OCI-LY3 (cell line): ENCODE results near the gene CD79A.

Source experiments
- H2AFZ ChIP-seq: fragments of 200-600, 300-600 bp; shearing (Covaris generic); 2 replicates; pipeline ENCODE4 v1.6.0; 2014; ENCODE audit warnings: antibody characterized with exemption, low read depth, low read length
- H3K27ac ChIP-seq: fragments of 200-600, 300-600 bp; sonication (generic); 2 replicates; pipeline ENCODE4 v1.5.1; 2014; ENCODE audit warnings: mild to moderate bottlenecking, low read length, moderate library complexity, mixed read lengths
- H3K27me3 ChIP-seq: fragments of 200-600, 300-600 bp; sonication (generic); 2 replicates; pipeline ENCODE4 v1.6.1; 2014; ENCODE audit warnings: low read depth, low read length, mixed read lengths
- H3K36me3 ChIP-seq: fragments of 200-600, 300-600 bp; sonication (generic); replicated peaks from 2 replicates; pipeline ENCODE3; 2014; ENCODE audit warnings: low read depth, low read length, mixed read lengths
- H3K4me1 ChIP-seq: fragments of 300-600, 200-600 bp; sonication (generic); 2 replicates; pipeline ENCODE4 v1.6.1; 2014; ENCODE audit warnings: low read length, mixed read lengths
- H3K4me2 ChIP-seq: fragments of 200-600, 300-600 bp; sonication (generic); 2 replicates; pipeline ENCODE4 v1.6.1; 2014; ENCODE audit warnings: low read length, mixed read lengths
- H3K4me3 ChIP-seq: fragments of 300-600, 200-600 bp; sonication (generic); 2 replicates; pipeline ENCODE4 v1.5.1; 2014; ENCODE audit warnings: antibody characterized with exemption, mild to moderate bottlenecking, low read length, moderate library complexity
- H3K79me2 ChIP-seq: fragments of 300-600, 200-600 bp; shearing (Covaris generic); 2 replicates; pipeline ENCODE4 v1.6.1; 2014; ENCODE audit warnings: mild to moderate bottlenecking, low read length, mixed read lengths
- H3K9ac ChIP-seq: fragments of 300-600, 200-600 bp; shearing (Covaris generic); 2 replicates; pipeline ENCODE4 v1.6.0; 2014; ENCODE audit warnings: mild to moderate bottlenecking, low read length, moderate library complexity
- H3K9me3 ChIP-seq: fragments of 200-600, 300-600 bp; shearing (Covaris generic); 2 replicates; pipeline ENCODE4 v1.6.1; 2014; ENCODE audit warnings: low read length, mixed read lengths; ENCODE audit not compliant: insufficient read depth
- H4K20me1 ChIP-seq: fragments of 200-600, 300-600 bp; sonication (generic); 2 replicates; pipeline ENCODE4 v1.6.1; 2016; ENCODE audit warnings: low read length, mixed read lengths; ENCODE audit not compliant: insufficient read depth
- CTCF ChIP-seq: fragments of 200-600, 300-600 bp; sonication (generic); IDR thresholded peaks from 2 replicates; pipeline ENCODE4 v1.5.1; 2014; ENCODE audit warnings: antibody characterized with exemption, low read length, low read depth
- EZH2phosphoT487 ChIP-seq: fragments of 200-600 bp; shearing (Covaris generic); IDR thresholded peaks from 2 replicates; pipeline ENCODE4 v1.6.1; 2018; ENCODE audit warnings: antibody characterized with exemption, mixed run types, low read depth

Gene CD79A

GRCh38 chr19:41848666-41849065 is 28.4 kb upstream of the CD79A start:
- H4K20me1 ChIP-seq: no peaks in the 10 kb centered on the region
- no peaks in the 10 kb centered on the region for H3K4me1 ChIP-seq
- H3K36me3 ChIP-seq: no peaks in the 10 kb centered on the region
- no peaks in the 10 kb centered on the region for H3K9me3 ChIP-seq
- H3K9ac ChIP-seq: no peak overlapping the region
- H3K79me2 ChIP-seq: no peaks in the 10 kb centered on the region
- no peak overlapping the region for H2AFZ ChIP-seq
- no peak overlapping the region for H3K4me3 ChIP-seq
- H3K27ac ChIP-seq: no peak overlapping the region
- TF ChIP-seq CTCF: no peak
- no peak for TF ChIP-seq EZH2phosphoT487
- H3K27me3 ChIP-seq: peaks cover 42% of the 10 kb centered on the region
- H3K4me2 ChIP-seq: no peak overlapping the region

GRCh38 chr19:41849067-41849466 is 28.0 kb upstream of the CD79A start:
- Histone ChIP-seq H3K36me3 (no peaks in the 10 kb centered on the region), H3K9ac (no peak overlapping the region), H3K27ac (no peak overlapping the region), H2AFZ (no peak overlapping the region), H4K20me1 (no peaks in the 10 kb centered on the region), H3K4me3 (no peak overlapping the region), H3K4me2 (no peak overlapping the region), H3K79me2 (no peaks in the 10 kb centered on the region), H3K9me3 (no peaks in the 10 kb centered on the region), H3K27me3 (peaks cover 46% of the 10 kb centered on the region), H3K4me1 (no peaks in the 10 kb centered on the region)
- TF ChIP-seq EZH2phosphoT487 (no peak), CTCF (no peak)

- Histone ChIP-seq H3K9ac (no peak overlapping the region), H3K79me2 (no peaks in the 10 kb centered on the region), H3K27ac (no peak overlapping the region), H3K4me1 (no peaks in the 10 kb centered on the region), H2AFZ (no peak overlapping the region), H3K27me3 (peaks cover 57% of the 10 kb centered on the region), H4K20me1 (no peaks in the 10 kb centered on the region), H3K4me2 (no peak overlapping the region), H3K9me3 (no peaks in the 10 kb centered on the region), H3K4me3 (no peak overlapping the region), H3K36me3 (no peaks in the 10 kb centered on the region)
- TF ChIP-seq CTCF: no peak
- TF ChIP-seq EZH2phosphoT487: no peak
Observed at GRCh38 chr19:41850381-41850780, 26.7 kb upstream of the CD79A start.

- H3K4me2 ChIP-seq: no peak overlapping the region
- TF ChIP-seq CTCF (no peak), EZH2phosphoT487 (no peak)
- no peaks in the 10 kb centered on the region for H3K36me3 ChIP-seq
- no peaks in the 10 kb centered on the region for H4K20me1 ChIP-seq
- no peaks in the 10 kb centered on the region for H3K4me1 ChIP-seq
- H2AFZ ChIP-seq: no peak overlapping the region
- no peak overlapping the region for H3K27ac ChIP-seq
- peaks cover 57% of the 10 kb centered on the region for H3K27me3 ChIP-seq
- H3K9me3 ChIP-seq: no peaks in the 10 kb centered on the region
- H3K4me3 ChIP-seq: no peak overlapping the region
- no peaks in the 10 kb centered on the region for H3K79me2 ChIP-seq
- no peak overlapping the region for H3K9ac ChIP-seq
Observed at GRCh38 chr19:41851456-41851855, 25.6 kb upstream of the CD79A start.
